Spleen (tissue), 7 donors: ENCODE data around the gene SIPA1.

Experiments used
- POLR2A ChIP-seq, 3 donors: fragments of 450-650 bp; IDR thresholded peaks; one replicate each; pipeline ENCODE4 v1.5.1; 2017; ENCODE audit warnings: antibody characterized with exemption in 3 of 3, mild to moderate bottlenecking in 1 of 3
- POLR2AphosphoS5 ChIP-seq, 3 donors: sonication (generic); formaldehyde crosslinking; IDR thresholded peaks; one replicate each; pipeline ENCODE4 v1.5.1; 2017; ENCODE audit warnings: antibody characterized with exemption in 3 of 3
- TF ChIP-seq, protein P1 (sequence below), 11 experiments: fragments of 200-600 bp in 7 of 11; fragments of 450-650 bp in 4 of 11; sonication (generic) in 4 of 11; IDR thresholded peaks in 8 of 11; conservative IDR thresholded peaks in 3 of 11; 1 replicate in 7 of 11; 2 replicates in 4 of 11; pipeline versions ENCODE4 v1.4.0 to v1.8.0; 2016 to 2021; ENCODE audit warnings: antibody characterized with exemption in 11 of 11, inconsistent platforms in 4 of 11, mild to moderate bottlenecking in 1 of 11
- donor health status: DM: no; HTN: no; CAD: no; lungs with moderate emphysema.
- donor health status: DM: no; HTN: no; CAD: no.
- donor health status: DM: no; HTN: no; CAD: no.

DNA sequence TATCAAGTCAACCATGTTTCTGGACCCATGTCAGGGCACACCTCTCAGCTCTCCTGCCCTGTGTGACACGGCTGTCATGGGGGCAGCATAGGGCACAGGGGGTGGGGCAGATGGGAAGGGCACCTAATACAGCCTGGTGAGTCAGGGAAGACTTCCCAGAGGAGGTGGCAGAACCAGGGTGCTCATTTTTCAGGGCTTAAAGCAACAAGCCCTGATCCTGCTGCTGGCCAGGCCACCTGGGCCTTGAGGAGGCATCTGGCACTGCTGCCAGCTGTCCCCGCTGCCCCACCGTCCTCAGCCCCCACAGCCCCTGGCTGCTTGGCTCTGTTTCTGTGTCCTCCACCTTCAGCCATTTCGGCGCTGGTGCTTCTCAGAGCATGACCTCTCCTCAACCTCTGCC is 28.2 kb upstream of the SIPA1 start:
- TF ChIP-seq POLR2A (IDR thresholded peaks at IDR 0.05): no peak
- TF ChIP-seq, protein P1, sequence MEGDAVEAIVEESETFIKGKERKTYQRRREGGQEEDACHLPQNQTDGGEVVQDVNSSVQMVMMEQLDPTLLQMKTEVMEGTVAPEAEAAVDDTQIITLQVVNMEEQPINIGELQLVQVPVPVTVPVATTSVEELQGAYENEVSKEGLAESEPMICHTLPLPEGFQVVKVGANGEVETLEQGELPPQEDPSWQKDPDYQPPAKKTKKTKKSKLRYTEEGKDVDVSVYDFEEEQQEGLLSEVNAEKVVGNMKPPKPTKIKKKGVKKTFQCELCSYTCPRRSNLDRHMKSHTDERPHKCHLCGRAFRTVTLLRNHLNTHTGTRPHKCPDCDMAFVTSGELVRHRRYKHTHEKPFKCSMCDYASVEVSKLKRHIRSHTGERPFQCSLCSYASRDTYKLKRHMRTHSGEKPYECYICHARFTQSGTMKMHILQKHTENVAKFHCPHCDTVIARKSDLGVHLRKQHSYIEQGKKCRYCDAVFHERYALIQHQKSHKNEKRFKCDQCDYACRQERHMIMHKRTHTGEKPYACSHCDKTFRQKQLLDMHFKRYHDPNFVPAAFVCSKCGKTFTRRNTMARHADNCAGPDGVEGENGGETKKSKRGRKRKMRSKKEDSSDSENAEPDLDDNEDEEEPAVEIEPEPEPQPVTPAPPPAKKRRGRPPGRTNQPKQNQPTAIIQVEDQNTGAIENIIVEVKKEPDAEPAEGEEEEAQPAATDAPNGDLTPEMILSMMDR (IDR thresholded peaks at IDR 0.05 in 8 of 11, conservative IDR thresholded peaks at IDR 0.05 in 3 of 11): no peak
- TF ChIP-seq POLR2AphosphoS5 (IDR thresholded peaks at IDR 0.05): peak in 1 of 3 donors; percentile 34
